T-helper 2 cell treated with Interferon-gamma antibody and Interleukin-4, amounts not matched to agents 100 ng/mL and 5 ng/mL, for 36 hours (primary cell): ENCODE results near the gene PLS1. TPM values are rescaled to one million over a fixed set of nuclear protein-coding genes. Genes with fewer than 3 reads are reported as not detected.

Source experiments
- intact Hi-C: fragments of 100-400 bp; cut with micrococcal nuclease; formaldehyde crosslinking; loops from one replicate; pipeline ENCODE4 v1.15.1; 2023
- total RNA-seq: library from RNA; stranded (reverse); gene quantifications from 2 replicates; pipeline ENCODE4 v1.2.3, GENCODE V29; 2022

PLS1 gene
- total RNA-seq, 1 donor from 2014 or later, result 6.1 TPM

- intact Hi-C loops, result no loop called here
Measured at GRCh38 chr3:142636664-142637063, 40.5 kb downstream of the PLS1 start.

- intact Hi-C loops, result no loop called here
Measured at GRCh38 chr3:142638291-142638690, 42.1 kb downstream of the PLS1 start.

DNA sequence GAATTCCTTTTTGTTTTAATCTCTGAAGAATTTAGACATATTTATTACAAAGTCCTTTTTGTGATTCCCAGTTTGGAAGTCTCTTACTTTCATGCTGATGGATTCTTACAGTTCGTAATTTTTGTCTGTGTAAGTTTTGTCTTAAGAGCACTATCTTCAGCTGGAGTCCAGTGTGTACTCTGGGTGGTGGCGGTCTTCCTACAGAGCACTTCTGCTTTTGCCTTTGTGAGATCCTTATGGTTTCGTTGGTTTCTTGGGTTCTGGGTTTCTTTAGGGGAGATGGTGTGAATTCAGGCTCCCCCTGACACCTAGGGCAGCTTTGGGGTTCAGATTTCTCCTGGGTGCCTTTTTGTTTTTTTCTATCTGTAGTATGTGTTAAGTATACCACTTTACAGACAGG is 45.3 kb downstream of the PLS1 start:
- intact Hi-C loops, result no loop called here

- intact Hi-C loops, result no loop called here
Measured at GRCh38 chr3:142642956-142643355, 46.8 kb downstream of the PLS1 start.

GRCh38 chr3:142644502-142644901 is 48.3 kb downstream of the PLS1 start:
- intact Hi-C loops, result no loop called here

GRCh38 chr3:142645236-142645793 is 49.1 kb downstream of the PLS1 start:
- intact Hi-C loops, result no loop called here

DNA sequence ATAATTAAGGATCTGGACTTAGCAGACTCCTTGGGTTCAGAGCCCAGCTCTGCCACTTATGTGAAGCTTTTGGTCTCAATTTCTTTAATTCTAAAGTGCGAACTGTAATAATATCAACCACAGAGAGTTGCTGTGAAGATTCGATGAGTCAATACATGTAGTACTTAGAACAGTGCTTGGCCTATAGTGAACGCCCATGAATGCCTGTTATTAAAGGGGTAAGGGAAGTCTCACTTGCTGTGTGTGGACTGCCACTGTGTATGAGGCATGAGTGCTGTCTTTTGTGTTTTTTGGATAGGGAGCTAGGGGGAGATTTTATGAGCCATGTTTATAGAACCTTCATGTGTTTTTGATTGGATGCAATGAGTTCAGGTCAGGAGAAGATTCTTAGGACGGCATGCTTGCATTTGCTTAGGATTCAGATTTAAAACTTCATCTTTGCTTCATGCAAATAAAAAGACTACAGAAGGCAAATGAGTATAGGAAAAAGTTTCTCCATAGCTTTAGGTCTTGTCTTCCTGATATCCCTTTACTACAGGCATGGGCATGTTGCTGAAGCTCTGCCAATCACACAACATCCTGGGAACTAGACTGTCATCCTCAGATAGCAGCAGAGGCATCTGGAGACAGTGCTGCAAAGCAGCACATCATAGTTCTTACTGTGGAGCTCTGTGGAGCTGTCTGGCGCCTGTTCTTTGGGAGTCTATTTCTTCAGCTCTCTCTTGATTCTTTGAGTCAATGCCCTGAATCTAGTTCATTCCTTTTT is 50.0 kb downstream of the PLS1 start:
- intact Hi-C loops, result no loop called here

DNA sequence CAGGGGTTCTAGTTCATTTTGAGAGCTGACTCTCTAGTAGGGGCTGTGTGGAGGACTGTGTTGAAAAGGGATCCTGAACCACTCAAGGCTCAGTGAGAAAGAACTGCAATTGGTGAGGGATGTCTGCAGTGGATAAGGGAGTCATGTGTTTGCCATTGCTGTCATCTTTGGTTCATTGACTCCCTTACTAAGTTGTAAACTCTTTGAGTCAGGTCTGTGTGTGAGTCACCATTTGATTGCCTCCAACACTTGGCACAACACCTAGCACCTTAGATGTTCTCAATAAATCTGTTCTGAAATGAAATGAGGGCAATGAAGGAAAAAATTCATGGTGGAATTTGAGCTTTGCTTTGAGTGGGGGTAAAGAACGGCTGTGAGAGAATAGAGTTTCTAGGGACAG is 51.7 kb downstream of the PLS1 start:
- intact Hi-C loops, result no loop called here

DNA sequence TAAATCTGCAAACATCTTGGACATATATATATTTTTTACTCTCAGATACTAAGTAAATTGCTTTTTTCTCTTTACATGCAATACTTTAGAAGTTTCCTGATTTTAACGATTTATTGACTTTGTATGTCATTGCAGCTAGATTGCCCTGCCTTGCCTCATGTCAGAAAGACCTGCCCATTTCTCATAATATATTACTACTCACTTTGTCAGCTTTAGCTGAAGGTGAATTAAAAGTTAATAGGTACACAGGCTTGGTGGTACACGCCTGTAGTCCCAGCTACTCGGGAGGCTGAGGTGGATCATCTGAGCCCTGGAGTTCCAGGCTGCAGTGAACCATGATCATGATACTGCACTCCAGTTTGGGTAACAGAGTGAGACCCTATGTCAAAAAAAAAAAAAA is 52.8 kb downstream of the PLS1 start:
- intact Hi-C loops, result no loop called here

DNA sequence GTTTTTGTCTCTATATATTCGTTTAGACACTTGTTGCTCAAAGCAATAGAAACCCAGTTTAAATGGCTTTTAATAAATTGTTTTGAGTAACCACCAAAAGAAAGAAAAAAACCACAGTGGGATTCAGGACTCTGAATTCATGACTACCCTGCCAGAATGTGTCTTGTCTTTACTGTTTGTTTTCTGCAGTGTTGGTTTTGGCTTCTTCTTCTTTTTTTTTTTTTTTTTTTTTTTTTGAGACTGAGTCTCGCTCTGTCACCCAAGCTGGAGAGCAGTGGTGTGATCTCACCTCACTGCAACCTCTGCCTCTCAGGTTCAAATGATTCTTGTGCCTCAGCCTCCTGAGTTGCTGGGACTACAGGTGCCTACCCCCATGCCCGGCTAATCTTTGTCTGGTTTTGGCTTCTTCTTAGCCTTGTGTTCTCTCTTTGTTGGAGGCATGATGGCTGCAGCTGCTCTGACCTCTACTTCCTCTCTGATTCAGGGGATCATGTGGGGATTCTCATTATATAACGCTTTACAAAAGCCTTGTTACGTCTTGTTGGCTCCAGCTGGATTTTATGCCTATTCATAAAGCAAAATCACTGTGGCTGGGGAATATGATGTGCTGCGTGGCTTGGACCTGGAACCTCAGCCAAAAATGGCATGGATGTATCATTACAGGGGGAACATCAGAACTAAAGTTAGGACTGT is 54.0 kb downstream of the PLS1 start:
- intact Hi-C loops, result no loop called here

- intact Hi-C loops, result no loop called here
Measured at GRCh38 chr3:142651711-142652110, 55.5 kb downstream of the PLS1 start.

DNA sequence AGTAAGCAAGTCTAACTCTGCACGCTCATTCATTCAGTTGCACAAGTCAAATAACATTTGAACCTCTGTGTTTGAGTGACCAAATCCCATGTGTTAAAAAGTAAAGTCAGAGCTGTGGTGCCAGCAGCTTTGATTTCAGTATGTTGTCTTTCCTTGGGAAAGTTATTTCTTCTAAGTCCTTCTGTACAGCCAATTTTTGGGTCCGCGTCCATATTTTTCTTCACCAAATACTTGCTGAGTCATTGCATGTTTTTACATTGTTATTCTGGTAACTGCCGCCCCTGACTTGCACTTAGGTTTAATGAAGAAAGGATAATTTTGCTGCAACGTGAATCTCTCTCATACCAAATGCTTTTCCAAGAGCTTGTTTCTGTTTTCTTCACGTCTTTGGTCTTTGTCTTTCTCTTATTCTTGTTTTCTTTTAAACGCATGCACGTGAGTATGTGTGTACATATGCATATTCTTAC is 56.7 kb downstream of the PLS1 start:
- intact Hi-C loops, result no loop called here

DNA sequence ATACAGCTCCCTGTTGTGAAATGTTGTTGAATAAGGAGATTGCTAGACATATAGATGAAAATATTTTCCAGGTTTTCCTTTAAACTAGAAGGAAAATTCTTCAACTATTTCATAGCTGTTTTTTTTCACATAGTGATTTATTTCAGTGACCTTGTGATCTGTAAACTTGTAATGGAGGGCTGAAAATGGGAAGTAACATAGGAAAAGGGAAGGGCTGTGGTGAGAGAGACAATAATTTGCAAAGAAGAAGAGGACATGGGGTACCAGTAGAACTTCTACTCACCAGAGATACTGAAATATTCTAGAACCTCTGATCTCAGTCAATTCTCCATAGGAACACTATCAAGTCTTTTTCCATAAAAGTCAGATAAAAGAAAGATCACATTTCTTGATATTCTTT is 60.4 kb downstream of the PLS1 start:
- intact Hi-C loops, result no loop called here

GRCh38 chr3:142657033-142657432 is 60.8 kb downstream of the PLS1 start:
- intact Hi-C loops, result no loop called here

GRCh38 chr3:142660383-142660782 is 64.2 kb downstream of the PLS1 start:
- intact Hi-C loops, result no loop called here

GRCh38 chr3:142660893-142661292 is 64.7 kb downstream of the PLS1 start:
- intact Hi-C loops, result no loop called here

DNA sequence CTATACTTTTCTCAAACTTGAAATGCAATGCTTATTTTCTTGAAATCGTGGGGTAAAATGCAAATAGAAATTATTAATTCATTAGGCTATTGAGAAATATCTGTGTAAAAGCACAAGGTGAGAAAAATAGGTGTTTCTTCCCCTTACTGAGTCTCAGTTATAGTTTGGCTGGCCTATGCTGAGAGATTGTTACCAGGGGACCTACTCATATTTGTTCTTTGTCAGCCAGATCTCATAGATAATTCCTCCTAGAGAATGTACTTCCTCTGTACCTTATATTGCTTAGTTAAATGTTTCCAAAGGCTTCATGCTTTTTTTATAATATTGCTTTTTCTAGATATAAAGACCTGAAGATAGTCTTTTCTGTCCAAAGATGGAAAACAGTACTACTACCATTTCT is 67.7 kb downstream of the PLS1 start:
- intact Hi-C loops, result no loop called here

GRCh38 chr3:142664311-142664710 is 68.1 kb downstream of the PLS1 start:
- intact Hi-C loops, result no loop called here

DNA sequence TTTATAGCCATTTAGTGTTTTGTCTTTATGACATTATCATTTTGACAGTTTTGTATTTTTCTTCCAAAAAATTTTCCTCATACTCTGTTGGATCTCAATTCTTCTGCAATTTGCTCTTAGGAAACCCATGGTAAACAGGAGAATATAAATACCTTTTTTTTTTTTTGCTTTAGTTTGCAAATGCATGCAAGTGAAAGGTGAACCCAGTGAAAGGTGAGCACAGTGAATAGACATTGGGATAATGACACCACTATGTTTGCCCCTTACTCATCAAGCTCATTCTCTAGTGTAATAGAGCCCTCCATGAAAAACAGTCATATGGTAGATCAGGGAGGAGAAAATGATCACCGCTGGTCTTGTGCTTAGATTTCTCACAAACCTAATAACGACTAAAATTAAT is 68.6 kb downstream of the PLS1 start:
- intact Hi-C loops, result no loop called here

DNA sequence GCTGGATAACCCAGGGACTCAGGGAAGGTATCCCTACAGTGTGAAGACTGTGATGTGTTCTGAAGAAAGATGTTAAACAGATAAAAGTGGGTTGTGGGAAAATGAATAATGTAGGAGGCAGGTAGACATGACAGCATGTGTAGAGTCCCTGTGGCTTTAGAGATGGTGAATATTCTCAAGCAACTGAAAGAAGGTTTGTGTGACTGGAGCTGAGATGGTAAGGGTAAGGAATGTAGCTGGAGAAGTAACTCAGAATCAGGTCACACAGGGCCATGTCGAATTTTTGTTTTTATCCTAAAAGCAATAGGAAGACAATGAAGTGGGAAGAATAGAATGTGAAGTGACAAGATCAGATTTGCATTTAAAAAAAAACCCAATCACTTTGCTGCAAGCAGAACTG is 73.9 kb downstream of the PLS1 start:
- intact Hi-C loops, result no loop called here

DNA sequence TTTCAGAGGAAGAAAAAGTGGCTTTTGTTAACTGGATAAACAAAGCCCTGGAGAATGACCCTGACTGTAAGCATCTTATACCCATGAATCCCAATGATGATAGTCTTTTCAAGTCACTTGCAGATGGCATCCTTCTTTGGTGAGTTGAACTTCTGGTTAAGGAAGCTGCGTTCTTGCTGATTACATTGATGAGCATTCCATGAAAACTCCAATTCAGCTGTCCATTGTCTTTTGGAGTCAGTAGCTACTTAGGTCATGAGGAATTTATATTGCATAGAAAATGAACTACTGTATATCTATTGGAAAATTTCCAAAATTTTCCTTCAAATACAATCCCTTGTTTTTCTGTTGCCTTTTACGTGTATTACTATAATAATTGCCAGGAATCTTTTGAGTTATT is 80.0 kb downstream of the PLS1 start:
- intact Hi-C loops, result no loop called here

- intact Hi-C loops, result no loop called here
Measured at GRCh38 chr3:142680710-142681109, 84.5 kb downstream of the PLS1 start.

DNA sequence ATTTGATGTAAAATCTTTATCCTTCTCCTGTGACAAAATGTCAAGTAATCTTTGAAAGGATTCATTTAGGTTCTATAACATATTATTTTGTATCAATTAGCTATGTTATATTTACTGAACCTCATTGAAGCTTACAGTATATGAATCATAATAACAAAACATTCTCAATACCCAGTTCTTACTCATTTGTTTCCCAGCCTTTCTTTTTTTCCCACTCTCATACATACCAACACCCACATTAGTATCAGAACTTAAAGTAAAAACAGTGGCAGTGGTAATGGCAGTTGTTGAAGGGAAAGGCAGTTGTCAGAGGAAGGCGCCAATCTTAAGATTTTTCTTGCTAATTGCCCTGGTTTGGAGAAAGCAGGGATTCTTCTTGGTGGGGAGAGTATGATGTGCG is 94.4 kb downstream of the PLS1 start:
- intact Hi-C loops, result no loop called here
